OCI-LY7 (cell line): Measurements from ENCODE around the gene WWTR1.

Experiments
- CTCF ChIP-seq: fragments of 200-600 bp; sonication (generic); conservative IDR thresholded peaks from 2 replicates; pipeline ENCODE4 v1.5.1; 2014; ENCODE audit warnings: mild to moderate bottlenecking, antibody characterized with exemption, low read length, moderate library complexity, mixed read lengths
- EZH2phosphoT487 ChIP-seq: fragments of 200-600 bp; sonication (generic); IDR thresholded peaks from 2 replicates; pipeline ENCODE4 v1.6.1; 2018; ENCODE audit warnings: low read depth, borderline replicate concordance, mild to moderate bottlenecking, mixed run types, antibody characterized with exemption, low read length, moderate library complexity, mixed read lengths

DNA sequence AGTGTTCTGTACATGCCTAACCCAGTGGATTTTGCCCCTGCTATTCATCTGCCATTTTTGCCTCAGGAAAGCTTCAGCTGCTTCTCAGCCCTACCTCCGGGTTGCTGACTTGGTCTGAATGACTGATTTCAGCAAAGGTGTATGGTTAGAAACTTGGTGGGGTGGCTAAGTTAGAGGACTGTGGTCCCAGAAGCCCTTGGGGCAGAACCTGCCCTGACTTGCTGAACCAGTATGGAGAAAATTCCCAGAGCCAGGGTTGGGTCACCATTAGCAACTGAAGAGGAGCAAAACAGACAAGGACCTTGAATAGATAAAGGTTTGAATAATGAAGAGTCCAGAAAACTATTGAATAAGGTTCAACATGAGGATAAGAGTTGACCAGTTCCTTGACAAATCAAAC, 6.1 kb upstream of the WWTR1 start:
- no peak for TF ChIP-seq CTCF
- no peak for TF ChIP-seq EZH2phosphoT487
